ENCODE results near the gene PRR32.

PRR32 gene

GRCh38 chrX:126836186-126836585 lies 16.7 kb downstream of the PRR32 start:
- H4K20me1 ChIP-seq: no peaks in the 10 kb centered on the region; a peak in 2 of 22 replicates
- H3K36me3 ChIP-seq: no peaks in the 10 kb centered on the region
- H3K4me2 ChIP-seq: no peak overlapping the region
- no peaks in the 10 kb centered on the region for H3K9me3 ChIP-seq (replicated peaks in 1 of 11)
- no peak overlapping the region for H3K4me3 ChIP-seq
- peaks cover 65 to 100% (median 96%) of the 10 kb centered on the region in 11 experiments for H3K27me3 ChIP-seq
- TF ChIP-seq Cebpa-rat (IDR thresholded peaks at IDR 0.05): no peak
- no peak overlapping the region for H3K9ac ChIP-seq
- H3K27ac ChIP-seq: no peak overlapping the region
- no peaks in the 10 kb centered on the region for H3K4me1 ChIP-seq

GRCh38 chrX:126847143-126847542 lies 27.6 kb downstream of the PRR32 start:
- no peaks in the 10 kb centered on the region for H3K4me1 ChIP-seq
- no peak overlapping the region for H3K4me3 ChIP-seq
- H3K4me2 ChIP-seq: no peak overlapping the region
- no peak for TF ChIP-seq Cebpa-rat (IDR thresholded peaks at IDR 0.05)
- peaks cover 17 to 62% (median 44%) of the 10 kb centered on the region in 11 experiments; a peak in 19 of 22 replicates for H3K27me3 ChIP-seq
- no peak overlapping the region for H3K9ac ChIP-seq
- H3K27ac ChIP-seq: no peak overlapping the region
- H4K20me1 ChIP-seq: no peaks in the 10 kb centered on the region
- no peaks in the 10 kb centered on the region for H3K36me3 ChIP-seq
- 0 out of 22 replicates have a peak, but pooled peaks cover 0 to 4% (median 0%) of the 10 kb centered on the region in 11 experiments for H3K9me3 ChIP-seq (replicated peaks in 1 of 11)

GRCh38 chrX:126855839-126856524 lies 36.5 kb downstream of the PRR32 start:
- Histone ChIP-seq H3K9ac (no peak overlapping the region), H3K36me3 (no peaks in the 10 kb centered on the region), H3K4me3 (no peak overlapping the region), H3K4me1 (no peaks in the 10 kb centered on the region), H3K27me3 (peaks cover 31 to 86% (median 69%) of the 10 kb centered on the region in 11 experiments; a peak in 19 of 22 replicates), H3K9me3 (replicated peaks in 1 of 11) (no peaks in the 10 kb centered on the region; a peak in 1 of 22 replicates), H3K4me2 (no peak overlapping the region), H3K27ac (no peak overlapping the region), H4K20me1 (no peaks in the 10 kb centered on the region)
- TF ChIP-seq Cebpa-rat (IDR thresholded peaks at IDR 0.05): no peak

All from BLaER1 treated with 17β-estradiol and CSF1 and Interleukin-3, amounts not matched to agents 10 nM and 100 nM (cell line).